H1 (cell line): ENCODE results near the gene KIN. TPM values are rescaled to one million over a fixed set of nuclear protein-coding genes. Genes with fewer than 3 reads are reported as not detected.
A peak's percentile ranks its signal among the peaks of the same experiment; 100 is the strongest.

Experiments used
- CTCF ChIA-PET: fragments of 300-600 bp; sonication (Branson Sonifier 250); formaldehyde crosslinking; loops from one replicate; lab custom pipeline; 2021; ENCODE audit not compliant: partially characterized antibody; lab: Charles Lee
- POLR2A ChIA-PET: fragments of 300-600 bp; sonication (Branson Sonifier 250); formaldehyde crosslinking; loops from one replicate; lab custom pipeline; 2021; ENCODE audit warnings: inconsistent platforms; ENCODE audit not compliant: partially characterized antibody; lab: Charles Lee
- DNase-seq, 2 experiments: peaks; one replicate each; pipeline versions ENCODE4 v3.0.0 to v3.0.0-alpha.2; 2010 to 2022; ENCODE audit warnings: low spot score in 2 of 2, low read depth in 1 of 2, mixed read lengths in 1 of 2
- FAIRE-seq: peaks from 2 replicates; lab custom pipeline; 2011; peaks lifted over from hg19 to GRCh38; lab: Jason Lieb, UNC
- H2AFZ ChIP-seq: 2 replicates; pipeline ENCODE4 v1.8.1; 2012; ENCODE audit warnings: low read length, inconsistent platforms
- H2AK5ac ChIP-seq: 2 replicates; pipeline ENCODE4 v1.6.1; 2013; ENCODE audit warnings: low read depth, low read length
- H2BK120ac ChIP-seq: replicated peaks from 2 replicates; pipeline ENCODE3; 2013; ENCODE audit warnings: low read depth, low read length, inconsistent platforms
- H2BK12ac ChIP-seq: 2 replicates; pipeline ENCODE4 v1.6.1; 2013; ENCODE audit warnings: low read depth, low read length
- H2BK15ac ChIP-seq: 2 replicates; pipeline ENCODE4 v1.6.1; 2013; ENCODE audit warnings: low read length
- H2BK20ac ChIP-seq: 2 replicates; pipeline ENCODE4 v1.6.1; 2013; ENCODE audit warnings: low read length
- H2BK5ac ChIP-seq: 2 replicates; pipeline ENCODE4 v1.6.1; 2013; ENCODE audit warnings: low read depth, low read length
- H3K14ac ChIP-seq: 2 replicates; pipeline ENCODE4 v1.6.1; 2013; ENCODE audit warnings: inconsistent platforms; ENCODE audit not compliant: insufficient read length
- H3K18ac ChIP-seq: 2 replicates; pipeline ENCODE4 v1.6.1; 2013; ENCODE audit warnings: low read length; ENCODE audit errors: extremely low read depth
- H3K23ac ChIP-seq: 2 replicates; pipeline ENCODE4 v1.6.1; 2013; ENCODE audit warnings: inconsistent platforms; ENCODE audit not compliant: insufficient read length
- H3K23me2 ChIP-seq: 2 replicates; pipeline ENCODE4 v1.6.1; 2013; ENCODE audit warnings: low read depth, low read length
- H3K27ac ChIP-seq: 2 replicates; pipeline ENCODE4 v1.6.1; 2011; ENCODE audit warnings: low read depth, low read length, inconsistent platforms
- H3K27me3 ChIP-seq, 4 experiments: replicated peaks in 1 of 4; 1 replicate in 1 of 4; 2 replicates in 3 of 4; pipeline versions ENCODE4 v1.6.1 to v1.8.1; 2011 to 2013; ENCODE audit warnings: low read length in 3 of 4, mild to moderate bottlenecking in 3 of 4, inconsistent platforms in 2 of 4, mixed read lengths in 2 of 4, moderate library complexity in 1 of 4; ENCODE audit not compliant: control insufficient read depth in 3 of 4, insufficient read depth in 3 of 4; ENCODE audit errors: extremely low read depth in 1 of 4
- H3K36me3 ChIP-seq, 4 experiments: 2 replicates each; pipeline versions ENCODE4 v1.6.1 to v1.8.1; 2011 to 2013; ENCODE audit warnings: mild to moderate bottlenecking in 4 of 4, low read length in 3 of 4, moderate library complexity in 2 of 4, control low read depth in 1 of 4, inconsistent platforms in 1 of 4; ENCODE audit not compliant: insufficient read depth in 4 of 4, control insufficient read depth in 2 of 4
- H3K4ac ChIP-seq: replicated peaks from 2 replicates; pipeline ENCODE3; 2013; ENCODE audit warnings: low read length, low read depth, mixed read lengths, inconsistent platforms; ENCODE audit not compliant: insufficient read length
- H3K4me1 ChIP-seq, 4 experiments: replicated peaks in 1 of 4; 1 replicate in 1 of 4; 2 replicates in 3 of 4; pipeline versions ENCODE4 v1.6.1 to v1.8.1; 2011 to 2013; ENCODE audit warnings: low read length in 3 of 4, inconsistent platforms in 2 of 4, mixed read lengths in 1 of 4; ENCODE audit not compliant: insufficient read depth in 4 of 4, control insufficient read depth in 3 of 4
- H3K4me2 ChIP-seq, 2 experiments: 2 replicates each; pipeline versions ENCODE4 v1.6.1 to v1.8.1; 2011 to 2013; ENCODE audit warnings: low read depth in 2 of 2, low read length in 2 of 2, control low read depth in 1 of 2, inconsistent platforms in 1 of 2, mild to moderate bottlenecking in 1 of 2; ENCODE audit not compliant: insufficient read depth in 1 of 2
- H3K4me3 ChIP-seq, 4 experiments: fragments of 200-600, 300-600 bp in 1 of 4; sonication (generic), shearing (Covaris generic), sonication (Bioruptor Twin) in 1 of 4; 2 replicates each; pipeline versions ENCODE4 v1.5.1 to v1.8.1; 2011 to 2016; ENCODE audit warnings: low read length in 4 of 4, low read depth in 3 of 4, control low read depth in 2 of 4, inconsistent platforms in 2 of 4, mild to moderate bottlenecking in 2 of 4, mixed read lengths in 1 of 4, moderate library complexity in 1 of 4; ENCODE audit not compliant: insufficient read depth in 2 of 4; ENCODE audit errors: extremely low read depth in 1 of 4
- H3K56ac ChIP-seq: replicated peaks from 2 replicates; pipeline ENCODE3; 2013; ENCODE audit warnings: low read depth, mild to moderate bottlenecking, mixed read lengths, low read length, inconsistent platforms; ENCODE audit not compliant: insufficient read length
- H3K79me1 ChIP-seq: 2 replicates; pipeline ENCODE4 v1.6.1; 2013; ENCODE audit warnings: low read depth, low read length, control low read depth
- H3K79me2 ChIP-seq, 2 experiments: 2 replicates each; pipeline versions ENCODE4 v1.6.1 to v1.8.1; 2012 to 2013; ENCODE audit warnings: low read length in 2 of 2, mild to moderate bottlenecking in 2 of 2, inconsistent platforms in 1 of 2; ENCODE audit not compliant: insufficient read depth in 2 of 2, control insufficient read depth in 1 of 2
- H3K9ac ChIP-seq, 4 experiments: replicated peaks in 1 of 4; 1 replicate in 1 of 4; 2 replicates in 3 of 4; pipeline versions ENCODE4 v1.6.1 to v1.8.1; 2011 to 2013; ENCODE audit warnings: low read depth in 3 of 4, low read length in 3 of 4, control low read depth in 2 of 4, mild to moderate bottlenecking in 2 of 4, moderate library complexity in 2 of 4, inconsistent platforms in 1 of 4; ENCODE audit errors: extremely low read depth in 1 of 4
- H3K9me3 ChIP-seq, 2 experiments: 2 replicates each; pipeline versions ENCODE4 v1.6.1 to v1.8.1; 2012 to 2013; ENCODE audit warnings: mild to moderate bottlenecking in 2 of 2, moderate library complexity in 2 of 2, control low read depth in 1 of 2, inconsistent platforms in 1 of 2, low read depth in 1 of 2, low read length in 1 of 2, mixed read lengths in 1 of 2; ENCODE audit not compliant: insufficient read depth in 2 of 2
- H4K20me1 ChIP-seq, 2 experiments: replicated peaks in 1 of 2; 2 replicates each; pipeline versions ENCODE3 to v1.8.1; 2011 to 2013; ENCODE audit warnings: inconsistent platforms in 2 of 2, low read length in 2 of 2, mild to moderate bottlenecking in 1 of 2; ENCODE audit not compliant: insufficient read depth in 2 of 2, control insufficient read depth in 1 of 2
- H4K5ac ChIP-seq: 2 replicates; pipeline ENCODE4 v1.6.1; 2013; ENCODE audit warnings: low read length, low read depth, mixed read lengths, inconsistent platforms; ENCODE audit not compliant: insufficient read length
- H4K8ac ChIP-seq: 2 replicates; pipeline ENCODE4 v1.8.0; 2013; ENCODE audit warnings: mild to moderate bottlenecking, moderate library complexity, low read length, inconsistent platforms; ENCODE audit not compliant: insufficient read depth; ENCODE audit errors: extremely low read depth
- H4K91ac ChIP-seq: replicated peaks from 2 replicates; pipeline ENCODE3; 2013; ENCODE audit warnings: low read length, mixed read lengths, inconsistent platforms; ENCODE audit not compliant: insufficient read length
- USF2 ChIP-seq: IDR thresholded peaks from 2 replicates; pipeline ENCODE4 v1.6.1; 2011; ENCODE audit warnings: low read length, improper control_type of control experiment
- WGBS, 2 experiments: shearing (Covaris generic) in 1 of 2; methylation state at CpG; one replicate each; pipeline versions ENCODE4 v1.1.6 to v1.1.7; 2013 to 2015; ENCODE audit warnings: low lambda C conversion rate in 2 of 2, mixed read lengths in 2 of 2, inconsistent platforms in 1 of 2, low coverage in 1 of 2, missing lambda C conversion rate in 1 of 2; ENCODE audit not compliant: insufficient replicate concordance in 2 of 2, insufficient coverage in 1 of 2, insufficient read length in 1 of 2; ENCODE audit errors: extremely low coverage in 1 of 2, missing lambda C conversion rate in 1 of 2; 5-methylcytosine and 5-hydroxymethylcytosine counted together
- polyA plus RNA-seq, 7 experiments: library from polyadenylated mRNA; depleted of rRNA in 3 of 7; stranded (reverse) in 5 of 7; unstranded in 2 of 7; fragments of >200 nt in 5 of 7; fragments of 200-250 nt in 2 of 7; gene quantifications; 1 replicate in 5 of 7; 2 replicates in 1 of 7; 4 replicates in 1 of 7; pipeline versions ENCODE4 v1.2.1 to v1.2.3, GENCODE V29; 2011 to 2013; ENCODE audit warnings: missing spikeins in 2 of 7, mixed read lengths in 2 of 7
- total RNA-seq: library from RNA; stranded (reverse); fragmentation: NEBNext Ultra II Directional; extraction: Animal tissue kit (Norgen Biotek cat#: 25700); gene quantifications from 2 replicates; pipeline ENCODE4 v1.2.1, GENCODE V29; 2021

KIN gene
- total and polyA plus RNA-seq, 2 of the 8 experiments (the other 6 are each of a cell fraction or from before 2014, with no cell fraction given), result 3.7 to 16.5 TPM

DNA sequence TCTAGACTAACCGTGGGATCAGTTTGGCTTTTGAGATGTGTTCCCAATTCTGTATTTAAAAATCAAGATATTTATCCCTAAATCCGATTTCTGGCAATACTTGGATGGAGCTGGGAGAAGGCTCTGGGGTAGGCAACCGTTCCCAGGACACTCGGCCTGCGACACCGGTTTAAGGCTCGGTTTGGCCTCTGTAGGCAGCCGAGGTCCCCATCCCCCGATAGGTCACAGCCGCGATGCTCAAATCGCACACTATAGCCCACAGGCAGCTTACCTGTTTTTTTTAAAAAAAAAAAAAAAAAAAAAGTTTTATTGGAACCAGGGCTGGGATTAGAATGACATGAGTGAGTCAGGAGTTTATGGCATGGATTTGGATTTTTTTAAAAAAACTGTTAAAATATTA, 29.8 kb upstream of the KIN start:
- Histone ChIP-seq H3K4me3 (peak overlapping the region; percentile 74 to 100 (median 100)), H4K20me1 (peaks cover 0 to 10% of the 10 kb centered on the region in 2 experiments), H2BK120ac (no peak overlapping the region), H4K91ac (no peak overlapping the region), H3K18ac (no peak overlapping the region), H3K4me1 (peaks cover 0 to 7% (median 2%) of the 10 kb centered on the region in 4 experiments; a peak in 3 of 7 replicates), H2BK5ac (no peak overlapping the region), H2AK5ac (no peak overlapping the region), H2BK15ac (no peak overlapping the region), H2BK20ac (no peak overlapping the region), H3K79me1 (peaks cover 8% of the 10 kb centered on the region), H3K79me2 (peaks cover 3 to 23% of the 10 kb centered on the region in 2 experiments), H3K4me2 (peak overlapping the region; percentile 85 to 99), H3K4ac (no peak overlapping the region), H3K23ac (no peak overlapping the region), H3K9me3 (no peaks in the 10 kb centered on the region; a peak in 1 of 4 replicates), H3K9ac (peak overlapping the region in 1 of 4 experiments; percentile 91; a peak in 2 of 7 replicates), H3K27me3 (no peaks in the 10 kb centered on the region), H3K14ac (no peak overlapping the region), H3K56ac (no peak overlapping the region), H2BK12ac (no peak overlapping the region), H3K27ac (no peak overlapping the region), H3K23me2 (peaks cover 16% of the 10 kb centered on the region), H3K36me3 (no peaks in the 10 kb centered on the region), H2AFZ (peak overlapping the region; percentile 98; the same call in 1 of the 2 replicates), H4K5ac (no peak overlapping the region), H4K8ac (no peak overlapping the region)
- POLR2A ChIA-PET, result interaction anchor here (0.6 to 3.5 kb wide), 12 partner anchors 8 to 263 kb away, joined by 3 to 28 read pairs (median 4); partner anchors contain the start of genes ATP5F1C and KIN
- FAIRE-seq (no peak), DNase-seq (no peak)
- TF ChIP-seq USF2, result no peak
- WGBS, 2 experiments, result 14% methylated on average over 12 of the region's 12 CpGs; no CpG with 5 or more reads in 1 of the 2 experiments
- CTCF ChIA-PET, result interaction anchor here (0.9 to 1.1 kb wide), 3 partner anchors 8 to 292 kb away, joined by 3 read pairs; no protein-coding TSS in a partner anchor
